Peyer's patch (tissue), 4 donors: ENCODE measurements around the gene PPY. TPM values are rescaled to one million over a fixed set of nuclear protein-coding genes. Genes with fewer than 3 reads are reported as not detected.

Experiments
- DNase-seq, 3 donors: peaks; one replicate each; pipeline ENCODE4 v3.0.0-alpha.2; 2017 to 2019
- H3K27ac ChIP-seq, 4 donors: fragments of 200-600 bp; sonication (generic); one replicate each; pipeline ENCODE4 v1.5.1; 2016 to 2019
- H3K27me3 ChIP-seq, 2 donors: fragments of 200-600 bp; sonication (generic); one replicate each; pipeline ENCODE4 v1.5.1; 2019
- H3K36me3 ChIP-seq, 3 donors: fragments of 200-600 bp; sonication (generic); one replicate each; pipeline ENCODE4 v1.5.1; 2016 to 2019
- H3K4me1 ChIP-seq, 4 donors: fragments of 200-600 bp; sonication (generic); one replicate each; pipeline ENCODE4 v1.5.1; 2016 to 2019
- H3K4me3 ChIP-seq, 4 donors: fragments of 200-600 bp; sonication (generic); 1 replicate in 3 of 4; 2 replicates in 1 of 4; pipeline ENCODE4 v1.5.1; 2016 to 2019; ENCODE audit warnings: mild to moderate bottlenecking in 1 of 4
- H3K9me3 ChIP-seq, 4 donors: fragments of 200-600 bp; sonication (generic); one replicate each; pipeline ENCODE4 v1.5.1; 2016 to 2019; ENCODE audit warnings: mild to moderate bottlenecking in 1 of 4
- POLR2A ChIP-seq, 2 donors: fragments of 450-650 bp; IDR thresholded peaks; one replicate each; pipeline ENCODE4 v1.5.1; 2017; ENCODE audit warnings: antibody characterized with exemption in 2 of 2, mild to moderate bottlenecking in 2 of 2, moderate library complexity in 2 of 2
- total RNA-seq, 4 donors: library from RNA; depleted of rRNA; stranded (reverse); fragments of >200 nt; gene quantifications; one replicate each; pipeline ENCODE4 v1.1.0, GENCODE V29; 2016
- TF ChIP-seq, protein P1 (sequence below), 6 experiments: fragments of 450-650 bp in 4 of 6; fragments of 200-600 bp in 2 of 6; sonication (generic) in 1 of 6; IDR thresholded peaks; one replicate each; pipeline ENCODE4 v1.5.1; 2017 to 2019; ENCODE audit warnings: antibody characterized with exemption in 6 of 6, mild to moderate bottlenecking in 3 of 6, moderate library complexity in 1 of 6

Gene PPY
- total RNA-seq, 4 donors from 2014 or later: not detected

DNA sequence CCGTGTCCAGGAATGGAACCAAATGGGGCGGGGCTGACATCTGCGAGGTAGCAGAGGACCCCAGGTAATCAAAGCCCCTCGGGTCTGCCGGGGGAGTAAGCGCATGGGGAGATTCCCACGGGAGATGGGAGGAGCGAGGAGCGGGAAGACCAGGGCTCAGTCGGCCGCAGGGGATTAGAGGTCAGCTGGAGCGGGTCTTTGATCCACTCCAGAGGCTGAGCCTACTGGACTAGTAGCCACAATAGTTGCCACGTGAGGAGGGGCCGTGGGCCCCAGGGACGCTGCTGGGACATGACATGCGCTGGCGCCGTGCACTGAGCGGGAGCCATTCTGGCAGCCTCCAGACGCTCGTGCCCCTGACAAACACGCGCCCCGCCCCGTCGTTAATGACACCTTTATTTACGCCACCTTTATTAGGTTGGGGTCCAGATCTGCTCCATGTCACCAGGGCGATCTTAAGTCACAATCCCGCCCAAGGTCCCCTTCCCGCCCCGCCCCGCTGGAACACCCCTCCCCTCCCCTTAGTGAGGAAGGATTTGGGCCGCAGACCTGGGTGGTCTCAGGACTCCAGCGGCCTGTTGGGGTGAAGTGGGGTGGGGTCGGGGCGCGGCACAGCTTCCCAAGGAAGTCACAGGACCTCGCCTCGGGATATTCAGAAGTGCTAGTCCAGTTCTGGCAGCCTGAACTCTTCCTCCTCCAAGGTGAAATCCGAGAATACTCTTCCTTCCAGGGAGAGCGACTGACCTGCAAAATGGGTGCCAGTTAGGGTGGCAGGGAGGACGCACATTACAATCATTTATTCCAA is 15.0 kb downstream of the PPY start:
- DNase-seq: peak in 1 of 3 donors; percentile 53
- Histone ChIP-seq H3K4me1 (peaks cover 0 to 18% (median 4%) of the 10 kb centered on the region in 4 donors), H3K4me3 (peak overlapping the region in 2 of 4 donors; percentile 33 to 34), H3K9me3 (no peaks in the 10 kb centered on the region), H3K36me3 (no peaks in the 10 kb centered on the region), H3K27me3 (no peaks in the 10 kb centered on the region), H3K27ac (no peak overlapping the region)
- TF ChIP-seq, protein P1, sequence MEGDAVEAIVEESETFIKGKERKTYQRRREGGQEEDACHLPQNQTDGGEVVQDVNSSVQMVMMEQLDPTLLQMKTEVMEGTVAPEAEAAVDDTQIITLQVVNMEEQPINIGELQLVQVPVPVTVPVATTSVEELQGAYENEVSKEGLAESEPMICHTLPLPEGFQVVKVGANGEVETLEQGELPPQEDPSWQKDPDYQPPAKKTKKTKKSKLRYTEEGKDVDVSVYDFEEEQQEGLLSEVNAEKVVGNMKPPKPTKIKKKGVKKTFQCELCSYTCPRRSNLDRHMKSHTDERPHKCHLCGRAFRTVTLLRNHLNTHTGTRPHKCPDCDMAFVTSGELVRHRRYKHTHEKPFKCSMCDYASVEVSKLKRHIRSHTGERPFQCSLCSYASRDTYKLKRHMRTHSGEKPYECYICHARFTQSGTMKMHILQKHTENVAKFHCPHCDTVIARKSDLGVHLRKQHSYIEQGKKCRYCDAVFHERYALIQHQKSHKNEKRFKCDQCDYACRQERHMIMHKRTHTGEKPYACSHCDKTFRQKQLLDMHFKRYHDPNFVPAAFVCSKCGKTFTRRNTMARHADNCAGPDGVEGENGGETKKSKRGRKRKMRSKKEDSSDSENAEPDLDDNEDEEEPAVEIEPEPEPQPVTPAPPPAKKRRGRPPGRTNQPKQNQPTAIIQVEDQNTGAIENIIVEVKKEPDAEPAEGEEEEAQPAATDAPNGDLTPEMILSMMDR (IDR thresholded peaks at IDR 0.05): no peak
- no peak for TF ChIP-seq POLR2A (IDR thresholded peaks at IDR 0.05)

DNA sequence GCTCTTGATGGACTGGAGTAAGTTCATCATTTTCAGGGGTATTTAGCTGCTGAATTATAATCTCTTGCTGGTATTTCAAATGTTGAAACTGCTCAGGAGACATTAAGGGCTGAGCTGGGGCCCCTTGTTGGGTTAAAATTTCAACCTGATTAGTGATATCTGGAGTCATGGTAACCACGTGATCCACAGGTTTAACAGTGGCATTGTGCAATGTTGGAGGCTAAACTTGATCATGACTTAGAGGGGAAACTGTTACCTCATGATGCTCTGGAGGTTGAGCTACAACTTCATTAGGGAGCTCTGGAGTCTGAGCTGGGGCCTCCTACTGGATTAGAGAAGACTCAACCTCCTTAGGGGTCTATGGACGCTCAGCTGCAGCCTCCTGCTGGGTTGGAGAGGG is 17.7 kb downstream of the PPY start:
- no peak for DNase-seq
- Histone ChIP-seq H3K9me3 (no peaks in the 10 kb centered on the region), H3K4me1 (peaks cover 0 to 12% (median 4%) of the 10 kb centered on the region in 4 donors), H3K27ac (no peak overlapping the region), H3K36me3 (no peaks in the 10 kb centered on the region), H3K27me3 (no peaks in the 10 kb centered on the region), H3K4me3 (no peak overlapping the region)
- TF ChIP-seq POLR2A (IDR thresholded peaks at IDR 0.05): no peak
- TF ChIP-seq, protein P1 (IDR thresholded peaks at IDR 0.05): no peak

DNA sequence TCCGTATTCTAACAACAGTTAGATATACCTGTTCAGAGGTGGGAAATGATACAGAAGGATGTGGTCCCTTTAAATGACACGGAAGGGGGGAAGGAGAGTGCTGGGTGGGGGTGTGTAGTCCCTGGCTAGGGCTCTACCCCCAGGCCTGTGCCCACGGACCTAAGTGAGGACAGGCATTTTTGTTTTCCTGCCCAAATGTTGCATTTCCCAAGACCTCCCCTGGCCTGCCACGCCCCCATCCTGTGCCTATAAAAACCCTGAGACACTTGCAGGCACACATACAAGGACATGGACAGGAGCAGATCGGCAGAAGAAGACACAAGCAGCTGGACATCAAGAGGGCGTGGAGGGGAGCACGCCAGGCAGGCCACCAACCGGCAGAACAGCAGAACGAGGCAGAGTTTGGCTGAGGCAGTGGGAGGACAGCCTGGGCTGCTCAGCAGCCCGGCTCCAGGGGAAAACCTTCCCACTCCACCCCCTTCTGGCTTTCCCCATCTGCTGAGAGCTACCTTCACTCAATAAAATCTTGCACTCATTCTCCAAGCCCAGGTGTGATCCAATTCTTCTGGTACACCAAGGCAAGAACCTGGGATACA is 21.7 kb downstream of the PPY start:
- Histone ChIP-seq H3K9me3 (no peaks in the 10 kb centered on the region), H3K4me3 (no peak overlapping the region), H3K27ac (no peak overlapping the region), H3K36me3 (no peaks in the 10 kb centered on the region), H3K4me1 (no peaks in the 10 kb centered on the region), H3K27me3 (no peaks in the 10 kb centered on the region)
- DNase-seq: no peak
- TF ChIP-seq, protein P1 (IDR thresholded peaks at IDR 0.05): no peak
- no peak for TF ChIP-seq POLR2A (IDR thresholded peaks at IDR 0.05)

GRCh38 chr17:43918026-43918389 is 24.3 kb downstream of the PPY start:
- TF ChIP-seq, protein P1 (IDR thresholded peaks at IDR 0.05): no peak
- no peak for TF ChIP-seq POLR2A (IDR thresholded peaks at IDR 0.05)
- Histone ChIP-seq H3K9me3 (no peaks in the 10 kb centered on the region), H3K27ac (no peak overlapping the region), H3K4me3 (peak overlapping the region in 3 of 4 donors; percentile 35 to 46 (median 43)), H3K27me3 (no peaks in the 10 kb centered on the region), H3K4me1 (no peaks in the 10 kb centered on the region), H3K36me3 (no peaks in the 10 kb centered on the region)
- DNase-seq: no peak

GRCh38 chr17:43917348-43918025 is 24.8 kb downstream of the PPY start:
- no peaks in the 10 kb centered on the region for H3K4me1 ChIP-seq
- TF ChIP-seq POLR2A (IDR thresholded peaks at IDR 0.05): no peak
- TF ChIP-seq, protein P1 (IDR thresholded peaks at IDR 0.05): peak; percentile 32 to 51 (median 42)
- peak overlapping the region; percentile 8 to 46 (median 39) for H3K4me3 ChIP-seq
- no peaks in the 10 kb centered on the region for H3K27me3 ChIP-seq
- H3K36me3 ChIP-seq: no peaks in the 10 kb centered on the region
- no peaks in the 10 kb centered on the region for H3K9me3 ChIP-seq
- H3K27ac ChIP-seq: peak overlapping the region in 2 of 4 donors; percentile 32 to 62
- peak; percentile 52 to 70 (median 70) for DNase-seq
